Measurements from ENCODE around the gene BSCL2. TPM values are rescaled to one million over a fixed set of nuclear protein-coding genes. Genes with fewer than 3 reads are reported as not detected.
"Not testable (repeated sequence)": the region's sequence is repeated elsewhere in the genome, so short reads cannot be mapped to it uniquely, and the experiment has no call there.

The BSCL2 gene
- total RNA-seq = 133 TPM

GRCh38 chr11:62707277-62707861 lies at the start of gene BSCL2, which contains the start of gene GNG3:
BSCL2 (minus strand) TSS chr11:62707424; CDS start chr11:62707195, 229 bp downstream.
GNG3 (plus strand) TSS chr11:62707676; CDS start chr11:62708296, 620 bp downstream.
- DNase-seq = peak; percentile 92

- DNase-seq = no peak
Measured at GRCh38 chr11:62755086-62755615, 47.9 kb upstream of the BSCL2 start.

GRCh38 chr11:62753736-62754603 lies 46.7 kb upstream of the BSCL2 start, which contains the start of gene ZBTB3:
ZBTB3 (minus strand) TSS chr11:62754160; CDS start chr11:62753664, 496 bp downstream.
- peak; percentile 99 for DNase-seq

- DNase-seq = no peak
Measured at GRCh38 chr11:62752994-62753735, 45.9 kb upstream of the BSCL2 start.

GRCh38 chr11:62752177-62752785 lies 45.1 kb upstream of the BSCL2 start:
- DNase-seq = no peak

GRCh38 chr11:62749931-62750330 lies 42.7 kb upstream of the BSCL2 start:
- DNase-seq = not testable (repeated sequence)

GRCh38 chr11:62747475-62748160 lies 40.4 kb upstream of the BSCL2 start:
- DNase-seq = no peak

GRCh38 chr11:62737196-62737595 lies 30.0 kb upstream of the BSCL2 start:
- DNase-seq = no peak

GRCh38 chr11:62732830-62733229 lies 25.6 kb upstream of the BSCL2 start:
- DNase-seq = no peak

- not testable (repeated sequence) for DNase-seq
Measured at GRCh38 chr11:62730076-62730475, 22.9 kb upstream of the BSCL2 start.

GRCh38 chr11:62728171-62728988 lies 21.2 kb upstream of the BSCL2 start, which contains the start of gene TTC9C:
TTC9C (plus strand) TSS chr11:62728486; CDS start chr11:62728849, 363 bp downstream.
- peak; percentile 77 for DNase-seq

- peak; percentile 90 for DNase-seq
Measured at GRCh38 chr11:62727872-62728170, 20.6 kb upstream of the BSCL2 start.

GRCh38 chr11:62727165-62727871 lies 20.1 kb upstream of the BSCL2 start, which contains the start of gene HNRNPUL2:
HNRNPUL2 (minus strand) TSS chr11:62727457; CDS start chr11:62727156, 301 bp downstream.
- peak; percentile 98 for DNase-seq

GRCh38 chr11:62726915-62727164 lies 19.6 kb upstream of the BSCL2 start:
- no peak for DNase-seq

GRCh38 chr11:62726156-62726914 lies 19.1 kb upstream of the BSCL2 start:
- no peak for DNase-seq

- no peak for DNase-seq
Measured at GRCh38 chr11:62725646-62726045, 18.4 kb upstream of the BSCL2 start.

- DNase-seq = no peak
Measured at GRCh38 chr11:62724171-62724570, 16.9 kb upstream of the BSCL2 start.

GRCh38 chr11:62721994-62722393 lies 14.8 kb upstream of the BSCL2 start:
- DNase-seq = no peak

- DNase-seq = no peak
Measured at GRCh38 chr11:62719302-62719978, 12.2 kb upstream of the BSCL2 start.
